AML-193 (cell line): ENCODE results near the gene LAP3.
A peak's percentile ranks its signal among the peaks of the same experiment; 100 is the strongest.
"Not testable (repeated sequence)": the region's sequence is repeated elsewhere in the genome, so short reads cannot be mapped to it uniquely, and the experiment has no call there.

Experiments
- DNase-seq, 2 experiments: peaks; one replicate each; lab custom pipeline; 2025; lab: John Stamatoyannopoulos, UW

Gene LAP3

DNA sequence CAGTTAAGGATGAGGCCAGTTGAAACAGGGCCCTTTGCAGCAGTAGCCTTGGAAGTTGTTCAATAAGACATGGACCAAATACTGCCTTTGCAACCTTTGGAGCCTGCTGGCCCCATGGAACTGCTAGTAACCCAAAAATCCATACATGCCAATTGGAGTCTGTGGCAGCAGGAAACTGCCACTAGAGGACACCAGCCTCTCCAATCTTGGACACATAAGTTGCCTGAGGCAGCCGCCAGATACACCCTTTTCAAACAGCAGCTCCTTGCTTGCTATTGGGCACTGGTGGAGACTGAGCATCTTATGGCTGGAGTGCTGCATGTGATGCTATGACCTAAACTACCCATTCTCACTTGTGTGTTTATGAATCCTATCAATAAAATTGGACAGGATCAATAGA lies 14.8 kb upstream of the LAP3 start:
- peak; percentile 9 to 26 for DNase-seq

DNA sequence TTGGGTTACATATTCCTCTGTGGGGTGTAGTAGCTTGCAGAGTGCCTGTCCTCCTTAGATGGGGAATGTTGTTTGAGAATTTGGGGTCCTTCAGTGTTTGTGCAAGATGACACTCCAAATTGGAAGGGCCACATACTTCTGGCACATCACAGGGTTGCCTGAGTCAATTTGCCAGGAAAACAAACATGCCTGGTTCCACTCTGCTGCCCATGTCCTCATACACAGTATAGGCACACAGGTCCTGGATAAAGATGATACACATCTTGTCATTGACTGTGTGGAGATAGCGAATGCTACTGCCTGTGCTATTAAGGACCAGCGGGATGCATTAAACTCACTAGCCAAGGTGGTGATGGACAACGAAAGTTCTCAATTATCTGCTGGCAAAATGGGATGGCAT lies 11.2 kb upstream of the LAP3 start:
- DNase-seq: no peak

DNA sequence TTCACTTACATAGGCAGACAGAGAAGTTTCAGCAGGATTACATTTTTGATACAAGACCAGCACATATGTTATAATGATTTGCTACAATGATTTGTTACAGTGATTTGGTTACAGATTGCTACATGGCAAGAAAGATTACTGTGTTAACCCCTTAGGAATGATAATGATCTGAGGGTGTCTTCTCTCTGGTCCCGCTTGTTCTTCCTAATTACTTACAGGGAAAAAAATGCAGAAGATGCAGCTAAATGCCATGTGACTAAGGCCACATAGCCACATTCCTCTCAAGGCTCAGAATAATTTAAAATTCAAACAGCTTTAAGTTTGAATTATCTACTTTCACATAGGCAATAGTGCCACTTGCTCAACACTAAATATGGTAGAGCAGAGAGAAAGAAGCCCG lies 9.7 kb upstream of the LAP3 start:
- DNase-seq: no peak

DNA sequence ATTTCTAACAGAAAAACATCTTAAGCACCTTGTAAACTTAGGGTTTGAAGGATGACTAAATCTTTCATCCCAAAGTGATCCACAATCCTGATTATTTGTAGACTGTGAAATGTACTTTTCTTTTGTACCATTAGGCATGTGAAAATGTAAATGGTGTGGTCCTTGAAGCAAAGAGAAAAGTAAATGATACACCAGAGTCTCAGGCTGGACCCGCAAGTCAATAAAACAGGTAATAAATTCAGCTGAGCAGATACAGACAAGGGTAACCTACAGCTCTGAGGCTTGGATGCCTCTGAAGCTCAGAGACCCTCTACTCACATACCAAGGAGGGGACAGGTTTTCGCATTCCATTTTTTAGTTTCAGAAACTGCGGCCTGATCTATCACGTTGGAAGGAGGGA lies 2.8 kb upstream of the LAP3 start:
- no peak for DNase-seq

DNA sequence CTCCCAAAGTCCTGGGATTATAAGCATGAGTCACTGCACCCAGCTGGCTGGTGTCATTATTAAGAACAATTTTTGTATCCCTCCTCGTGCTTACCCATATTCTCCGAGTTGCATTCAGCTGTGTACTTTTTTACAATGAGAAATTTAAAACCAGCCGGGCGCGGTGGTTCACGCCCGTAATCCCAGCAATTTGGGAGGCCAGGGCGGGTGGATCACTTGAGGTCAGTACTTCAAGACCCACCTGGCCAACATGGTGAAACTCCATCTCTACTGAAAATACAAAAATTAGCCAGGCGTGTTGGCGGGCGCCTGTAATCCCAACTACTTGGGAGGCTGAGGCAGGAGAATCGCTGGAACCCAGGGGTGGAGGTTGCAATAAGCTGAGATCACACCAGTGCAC lies 1.8 kb upstream of the LAP3 start:
- DNase-seq: not testable (repeated sequence)

DNA sequence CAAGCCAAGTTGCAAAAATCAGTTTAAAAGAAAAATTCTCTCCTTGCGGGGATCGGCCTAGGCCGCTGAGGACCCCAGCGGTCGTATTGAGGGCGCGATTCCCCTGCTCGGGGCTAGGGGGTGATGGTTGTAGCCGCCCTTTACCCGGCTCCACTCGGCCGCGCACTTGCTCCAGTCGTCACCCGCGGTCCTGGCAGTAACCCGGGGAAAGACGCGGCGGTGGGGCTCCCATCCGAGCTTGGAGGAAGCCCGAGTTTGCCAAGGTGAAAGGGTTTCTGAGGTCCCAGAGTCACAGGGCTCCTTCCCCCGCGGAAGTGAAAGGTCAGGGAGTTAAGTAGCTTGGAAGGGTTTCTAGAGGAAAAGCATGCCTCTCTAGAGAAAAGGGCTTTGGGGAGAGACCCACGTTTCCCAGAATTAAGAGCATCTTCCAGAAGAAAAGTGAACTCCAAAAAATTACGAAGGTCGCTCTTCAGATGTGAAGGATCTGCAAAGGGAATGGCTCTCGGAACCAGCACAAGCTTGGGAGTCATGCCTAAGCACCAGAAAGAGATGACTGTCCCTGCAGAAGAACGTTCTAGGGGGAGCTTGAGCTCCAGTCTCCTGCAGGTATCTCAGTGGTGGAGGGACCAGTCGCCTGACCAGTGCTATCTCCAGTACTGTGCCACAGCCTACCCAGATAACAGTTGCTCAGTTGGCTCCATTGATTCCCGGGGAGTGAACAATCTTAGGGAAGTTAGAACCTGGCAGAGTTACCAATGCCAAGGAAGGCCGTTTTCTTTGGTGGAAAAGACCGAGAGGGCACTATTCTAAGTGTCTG lies 875 bp downstream of the LAP3 start:
- no peak for DNase-seq

DNA sequence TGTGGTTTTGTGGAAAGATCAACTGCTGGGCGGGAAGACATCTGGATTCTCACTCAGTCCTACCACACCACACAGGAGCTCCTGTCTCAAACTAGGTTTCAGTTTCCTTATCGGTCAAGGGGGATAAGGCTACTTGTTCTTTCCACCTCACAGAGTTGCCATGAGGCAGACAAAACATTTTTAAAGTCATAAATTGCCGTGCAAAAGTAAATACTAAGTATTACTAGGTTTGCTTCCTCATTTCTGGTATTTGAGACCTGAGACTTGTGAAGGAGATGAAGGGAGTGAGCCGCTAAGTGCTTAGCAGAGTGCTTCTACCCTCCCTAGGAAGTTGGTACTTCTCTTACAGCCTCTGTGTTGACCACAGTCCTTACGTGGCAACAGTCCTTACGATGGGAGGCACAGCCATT lies 1.5 kb downstream of the LAP3 start:
- peak; percentile 37 to 65 for DNase-seq

DNA sequence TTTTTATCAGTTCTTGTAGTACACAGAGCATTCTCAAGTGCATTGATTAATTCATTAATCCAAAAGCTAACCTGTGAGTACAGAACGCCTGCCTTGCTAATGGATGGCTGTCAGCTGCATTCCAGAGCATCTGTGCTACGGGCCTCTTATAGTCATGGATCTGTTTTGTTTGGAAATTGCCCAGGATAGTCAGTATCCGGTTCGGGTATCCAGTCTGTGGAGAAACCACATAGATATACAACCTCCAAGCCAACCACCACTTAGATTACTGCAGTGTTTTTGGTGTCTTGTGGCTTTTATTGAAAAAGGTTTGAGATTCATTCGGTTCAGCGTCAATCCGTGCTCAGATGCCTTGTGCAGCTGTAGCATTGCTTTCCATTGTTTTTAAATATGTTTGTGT lies 4.0 kb downstream of the LAP3 start:
- no peak for DNase-seq

DNA sequence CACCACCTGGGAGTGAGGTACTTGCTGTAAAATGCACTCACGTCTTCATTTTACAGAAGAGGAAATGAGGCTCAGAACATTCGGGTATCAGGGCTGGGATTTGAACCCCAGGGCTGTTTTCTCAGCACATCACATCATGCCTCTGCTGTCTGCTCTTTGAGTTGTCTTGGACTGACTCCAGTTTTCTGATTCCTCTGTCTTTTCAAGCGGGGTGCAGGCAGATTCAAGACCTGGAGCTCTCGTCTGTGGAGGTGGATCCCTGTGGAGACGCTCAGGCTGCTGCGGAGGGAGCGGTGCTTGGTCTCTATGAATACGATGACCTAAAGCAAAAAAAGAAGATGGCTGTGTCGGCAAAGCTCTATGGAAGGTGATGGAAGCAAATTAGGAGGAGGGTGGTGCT lies 6.3 kb downstream of the LAP3 start:
- no peak for DNase-seq

DNA sequence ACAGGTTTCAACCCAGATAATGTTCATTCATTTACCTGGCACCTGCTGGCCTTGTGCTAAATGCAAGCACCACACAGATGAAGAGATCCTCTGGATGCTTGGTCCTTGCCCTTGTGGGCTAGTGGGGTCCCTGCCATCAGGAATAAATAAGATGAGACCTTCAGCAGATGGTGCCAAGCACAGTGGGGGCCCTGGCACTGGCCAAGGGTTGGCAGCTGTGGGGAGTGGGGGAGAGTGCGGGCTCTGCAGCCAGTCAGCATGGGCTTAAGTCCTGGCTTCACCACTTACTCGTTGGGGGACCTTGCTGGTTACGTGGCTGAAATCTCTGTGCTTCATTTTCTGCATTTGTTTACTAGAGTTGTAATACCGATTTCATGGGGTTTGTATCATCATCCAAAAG lies 6.9 kb downstream of the LAP3 start:
- no peak for DNase-seq

DNA sequence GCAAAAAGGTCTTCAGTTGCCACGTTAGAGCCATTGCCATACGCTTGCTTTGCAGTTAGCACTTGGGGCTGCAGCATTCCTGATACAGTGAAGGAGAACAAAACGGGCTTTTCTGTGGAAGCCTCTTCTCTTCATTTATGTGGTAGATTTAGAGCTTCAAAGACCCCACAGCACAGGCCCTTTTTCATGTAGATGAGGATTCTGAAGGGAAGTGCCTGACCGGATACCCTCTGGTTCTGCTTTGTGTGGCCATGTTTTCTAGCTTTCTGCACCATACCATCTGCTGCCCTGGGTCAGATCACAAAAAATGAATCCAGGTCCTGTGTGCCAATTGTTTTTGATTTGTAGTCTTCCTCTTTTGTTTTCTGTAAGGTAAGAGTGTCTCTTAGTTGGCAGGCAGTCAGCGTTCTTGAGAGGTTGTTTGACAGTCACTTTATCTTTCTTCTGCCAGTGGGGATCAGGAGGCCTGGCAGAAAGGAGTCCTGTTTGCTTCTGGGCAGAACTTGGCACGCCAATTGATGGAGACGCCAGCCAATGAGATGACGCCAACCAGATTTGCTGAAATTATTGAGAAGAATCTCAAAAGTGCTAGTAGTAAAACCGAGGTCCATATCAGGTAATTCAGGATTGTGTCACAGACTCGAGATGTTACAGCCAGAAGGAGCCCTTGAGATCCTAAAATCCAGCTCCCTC lies 7.7 kb downstream of the LAP3 start:
- no peak for DNase-seq

DNA sequence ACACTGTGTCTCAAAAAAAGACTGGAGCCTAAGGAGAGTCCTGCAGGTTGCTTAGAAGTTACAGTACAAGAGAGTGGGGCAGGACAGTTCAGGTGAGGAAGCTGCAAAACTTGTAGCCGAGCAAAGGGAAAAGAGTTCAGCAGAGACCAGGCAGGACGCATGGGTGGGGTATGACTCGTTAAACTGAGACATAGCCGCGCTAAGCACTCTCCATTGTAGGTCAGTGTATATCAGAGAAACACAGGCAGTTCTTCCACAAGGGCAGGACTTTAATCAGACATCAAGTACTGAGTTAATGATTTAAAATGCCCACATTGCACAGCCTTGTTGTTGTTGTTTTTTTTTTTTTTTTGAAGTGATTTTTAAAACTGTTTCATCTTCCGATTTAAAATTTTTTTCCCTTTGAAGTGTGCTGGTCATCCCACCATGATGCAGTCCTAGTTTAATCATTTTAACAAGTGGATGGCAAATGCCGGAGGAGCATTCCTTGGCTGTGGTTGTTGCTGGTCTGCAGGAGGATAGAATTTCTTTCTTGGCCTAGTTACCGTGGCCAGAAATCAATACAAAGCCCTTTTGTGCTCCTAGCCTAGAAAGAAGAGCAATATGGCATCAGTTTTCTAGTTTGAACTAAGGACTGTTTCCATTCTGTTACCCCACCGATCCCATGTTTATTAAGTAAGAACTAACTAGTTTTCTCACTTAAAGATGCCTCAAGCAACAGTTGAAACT lies 10.3 kb downstream of the LAP3 start:
- no peak for DNase-seq

DNA sequence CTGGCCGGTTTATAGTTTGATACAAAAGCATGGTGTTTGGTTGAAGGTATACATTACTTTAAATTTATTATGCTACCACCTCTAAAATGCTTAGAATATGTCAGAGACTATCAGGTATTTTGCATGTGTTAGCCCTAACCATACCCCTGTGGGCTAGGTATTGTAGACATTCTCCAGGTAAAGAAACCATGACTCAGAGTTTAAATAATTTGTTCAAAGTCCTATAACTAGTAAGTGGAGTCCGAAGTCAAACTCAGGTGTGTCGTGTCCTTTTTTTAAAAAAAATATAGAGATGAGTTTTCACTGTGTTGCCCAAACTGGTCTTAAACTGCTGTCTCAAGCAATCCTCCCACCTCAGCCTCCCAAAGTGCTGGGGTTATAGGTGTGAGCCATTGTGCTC lies 12.4 kb downstream of the LAP3 start:
- no peak for DNase-seq

DNA sequence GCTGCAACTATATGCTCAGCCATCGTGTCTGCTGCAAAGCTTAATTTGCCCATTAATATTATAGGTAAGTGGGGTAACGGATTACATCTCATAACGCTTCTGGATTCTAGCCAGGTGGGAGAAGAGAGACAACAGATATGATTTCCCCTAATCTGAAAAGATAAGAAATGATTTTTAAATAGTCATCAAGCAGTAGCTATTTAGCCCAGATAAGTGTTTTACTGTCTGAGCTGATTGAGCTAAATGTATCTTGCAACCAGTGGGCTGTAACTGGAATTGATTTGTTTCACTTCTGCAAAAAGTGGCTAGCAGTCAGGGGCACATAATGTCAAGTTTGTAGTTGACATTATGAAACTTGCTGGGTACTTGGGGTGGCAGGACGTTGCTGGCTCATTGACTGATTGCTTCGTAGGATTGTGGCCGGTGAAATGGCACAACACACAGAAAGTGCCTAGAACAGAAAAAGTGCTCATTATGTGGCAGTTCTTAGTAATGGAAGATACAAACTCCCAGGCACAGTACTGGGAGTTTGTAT lies 18.5 kb downstream of the LAP3 start:
- DNase-seq: no peak

DNA sequence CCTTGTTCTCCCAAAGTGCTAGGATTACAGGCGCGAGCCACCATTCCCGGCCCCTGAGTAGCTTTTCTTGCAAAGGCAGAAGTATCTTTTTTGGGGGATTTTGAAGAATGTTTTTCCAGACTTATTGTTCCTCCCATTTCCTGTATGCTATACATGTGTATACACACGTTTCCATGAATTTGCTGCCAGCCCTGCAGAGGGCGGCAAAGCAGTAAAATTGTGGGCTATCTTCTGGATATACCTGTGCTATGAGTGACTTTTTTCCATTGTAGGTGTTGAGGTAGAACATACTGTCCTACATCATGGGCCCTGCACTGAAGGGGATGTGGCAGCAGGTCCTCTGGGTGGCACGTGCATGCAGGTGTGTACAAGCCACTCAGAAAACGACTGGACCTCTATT lies 20.5 kb downstream of the LAP3 start:
- DNase-seq: no peak

DNA sequence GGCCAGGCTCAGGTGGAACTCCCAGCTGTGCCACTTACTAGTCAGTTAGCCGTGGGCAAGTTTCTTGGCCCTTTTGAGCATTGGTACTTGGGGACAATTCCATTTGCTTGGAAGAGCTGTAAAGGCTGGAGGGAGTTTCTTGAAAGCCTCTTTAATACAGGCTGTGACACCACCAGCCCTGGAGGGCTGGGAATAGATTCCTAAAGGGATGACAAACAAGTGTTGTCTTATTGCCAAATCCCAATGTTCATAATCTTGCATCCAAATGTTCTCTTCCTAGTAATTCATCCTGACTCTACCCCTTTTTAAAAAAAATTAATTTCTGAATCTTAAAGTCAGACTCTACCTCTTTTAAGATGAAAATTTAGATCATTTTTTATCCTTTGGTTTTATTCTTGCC lies 22.8 kb downstream of the LAP3 start:
- DNase-seq: no peak

DNA sequence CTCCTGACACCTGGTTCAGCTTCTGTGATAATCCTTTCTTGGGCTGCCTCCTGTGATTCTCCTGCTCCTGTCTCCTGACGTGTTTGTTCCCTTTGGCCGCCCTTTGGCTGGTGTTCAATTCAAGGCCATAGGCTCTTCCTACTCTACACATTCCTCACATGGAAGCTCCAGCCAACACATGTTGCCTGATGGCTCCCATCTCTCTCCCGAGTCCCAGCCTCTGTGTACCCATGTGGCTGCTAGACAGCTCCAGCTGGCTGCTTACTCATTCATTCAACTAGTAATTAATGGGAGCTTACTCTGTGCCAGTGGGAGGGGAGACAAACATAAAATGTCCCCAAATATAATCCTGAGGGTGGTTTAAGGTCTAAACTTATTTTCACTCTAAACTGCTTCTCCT lies 28.2 kb downstream of the LAP3 start:
- DNase-seq: no peak

DNA sequence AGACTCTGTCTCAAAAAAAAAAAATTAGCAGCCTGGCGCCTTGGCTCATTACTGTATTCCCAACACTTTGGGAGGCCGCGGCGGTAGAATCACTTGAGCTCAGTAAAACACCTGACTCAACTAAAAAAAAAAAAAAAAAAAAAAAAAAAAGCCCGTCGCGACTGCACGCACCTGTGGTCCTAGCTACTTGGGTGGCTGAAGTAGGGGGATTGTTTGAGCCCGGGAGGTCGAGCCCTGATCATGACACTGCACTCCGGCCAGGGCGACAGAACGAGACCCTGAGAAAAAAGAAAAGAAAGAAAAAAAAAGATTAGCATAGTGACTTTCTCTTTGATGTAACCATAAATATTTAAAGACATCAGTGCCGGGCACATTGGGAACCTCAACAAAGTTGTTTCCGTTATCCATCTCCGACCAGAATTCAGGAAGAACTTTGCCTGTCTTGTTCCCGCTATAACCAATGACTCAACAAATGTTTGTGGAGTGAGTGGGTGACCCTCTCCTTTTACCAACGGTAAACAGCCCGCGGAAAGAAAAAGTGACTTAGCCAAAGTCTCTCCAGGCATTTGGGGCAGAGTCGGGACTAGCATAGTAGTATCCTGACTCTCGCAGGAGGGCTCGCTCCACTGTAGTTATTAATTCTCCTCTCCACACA lies 36.9 kb downstream of the LAP3 start:
- peak in 1 of 2 experiments; percentile 35 for DNase-seq

DNA sequence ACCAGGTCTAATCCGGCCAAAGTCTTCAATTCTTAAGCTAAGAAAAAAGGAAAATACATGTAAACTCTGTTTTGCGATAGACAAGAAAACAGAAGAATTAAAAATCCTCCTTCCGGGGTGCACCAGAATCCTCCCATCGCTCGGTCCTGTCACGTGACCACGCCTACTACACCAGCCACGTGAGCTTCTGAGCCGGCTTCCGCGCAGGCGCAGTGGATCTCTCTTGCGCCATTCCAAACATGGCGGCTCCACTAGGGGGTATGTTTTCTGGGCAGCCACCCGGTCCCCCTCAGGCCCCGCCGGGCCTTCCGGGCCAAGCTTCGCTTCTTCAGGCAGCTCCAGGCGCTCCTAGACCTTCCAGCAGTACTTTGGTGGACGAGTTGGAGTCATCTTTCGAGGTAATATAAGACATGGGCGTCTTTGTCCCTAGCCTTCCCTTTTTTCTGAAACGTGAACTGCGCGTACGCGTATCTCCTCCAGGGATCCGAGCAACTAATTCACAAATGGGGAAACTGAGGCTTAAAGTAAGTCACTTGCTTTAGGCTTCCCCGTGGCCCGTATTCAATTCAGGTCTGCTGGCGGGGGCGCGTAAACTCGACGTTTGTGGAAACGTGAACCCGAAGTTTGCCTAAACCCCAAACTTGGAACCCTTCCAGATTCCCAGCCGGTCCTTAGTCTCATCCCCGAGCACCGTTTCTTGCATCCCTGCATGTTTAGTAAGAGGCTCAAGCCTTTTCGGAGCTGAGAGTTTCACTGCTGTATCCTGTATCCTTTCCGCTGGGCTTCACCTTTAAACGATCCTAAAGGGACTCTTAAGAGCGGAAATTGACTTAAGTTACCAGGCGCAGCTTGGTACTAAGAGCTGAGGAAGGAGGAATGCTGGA lies 37.7 kb downstream of the LAP3 start, which contains the start of gene MED28:
Gene MED28, plus strand, starts transcription at position 226 of the 884 bp plus-strand sequence. Its CDS starts 14 bp downstream, at position 240.
- peak; percentile 86 to 88 for DNase-seq

DNA sequence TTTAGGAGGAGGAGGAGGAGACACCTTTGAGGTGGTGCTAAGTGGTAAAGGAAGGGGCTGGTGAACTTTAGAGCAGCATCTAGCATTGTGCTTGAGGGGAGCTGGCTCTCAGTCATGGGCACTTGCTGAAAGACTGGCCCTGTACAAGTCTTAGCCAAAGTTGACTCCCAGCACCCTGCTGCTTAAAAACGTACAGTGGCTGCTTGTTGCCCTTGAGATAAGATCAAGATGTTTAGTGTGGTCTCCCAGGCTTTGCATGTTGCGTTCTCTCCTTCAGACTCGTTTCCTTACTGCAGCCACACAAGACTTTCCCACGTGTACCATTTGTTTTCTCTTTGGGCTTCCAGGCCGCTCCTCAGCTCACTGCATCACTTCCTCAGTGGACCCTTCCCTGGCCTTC lies 39.3 kb downstream of the LAP3 start:
- no peak for DNase-seq

DNA sequence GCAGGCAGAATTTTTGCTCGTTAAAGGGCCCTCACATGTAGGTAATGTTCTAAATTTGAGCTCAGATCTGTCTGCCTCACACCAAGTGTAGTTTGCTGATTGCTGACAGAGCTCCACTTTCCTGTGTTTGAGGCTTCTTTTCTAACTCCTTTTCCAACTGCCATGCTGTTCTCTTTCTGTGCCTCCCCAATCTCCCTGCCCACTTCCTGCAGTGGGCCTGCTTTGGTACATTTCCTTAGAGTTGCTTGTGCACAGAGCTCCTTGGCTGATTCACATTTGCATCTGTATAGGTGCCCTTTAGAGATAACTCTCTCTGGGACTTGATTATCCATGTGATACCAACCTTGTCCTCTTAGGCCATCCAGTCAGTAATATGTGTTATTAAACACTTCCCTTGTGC lies 41.9 kb downstream of the LAP3 start:
- DNase-seq: no peak
